Fibroblast of lung (primary cell): ENCODE results near the gene KRT6C. TPM values are rescaled to one million over a fixed set of nuclear protein-coding genes. Genes with fewer than 3 reads are reported as not detected.

Experiments
- DNase-seq, 2 donors: peaks; one replicate each; pipeline versions ENCODE4 v3.0.0 to v3.0.0-alpha.2; 2010; ENCODE audit warnings: low read depth in 2 of 2
- H2AFZ ChIP-seq: 2 replicates; pipeline ENCODE4 v1.5.1; 2012; ENCODE audit warnings: low read length, control low read depth, inconsistent platforms
- H3K27ac ChIP-seq: 2 replicates; pipeline ENCODE4 v1.5.1; 2011; ENCODE audit warnings: low read length, control low read depth; ENCODE audit not compliant: insufficient read depth
- H3K27me3 ChIP-seq: 2 replicates; pipeline ENCODE4 v1.5.1; 2011; ENCODE audit warnings: mild to moderate bottlenecking, low read length; ENCODE audit not compliant: control insufficient read depth, insufficient read depth
- H3K36me3 ChIP-seq: 2 replicates; pipeline ENCODE4 v1.5.1; 2011; ENCODE audit warnings: low read length; ENCODE audit not compliant: control insufficient read depth, insufficient read depth
- H3K4me1 ChIP-seq: 2 replicates; pipeline ENCODE4 v1.5.1; 2011; ENCODE audit warnings: low read length; ENCODE audit not compliant: control insufficient read depth, insufficient read depth; ENCODE audit errors: extremely low read depth
- H3K4me2 ChIP-seq: 2 replicates; pipeline ENCODE4 v1.5.1; 2011; ENCODE audit warnings: low read length, control low read depth; ENCODE audit not compliant: insufficient read depth; ENCODE audit errors: extremely low read depth
- H3K4me3 ChIP-seq, 4 experiments: fragments of 200-600 bp in 1 of 4; sonication (generic) in 1 of 4; replicated peaks in 1 of 4; 2 replicates each; pipeline ENCODE4 v1.5.1; 2011 to 2016; ENCODE audit warnings: low read length in 4 of 4, low read depth in 3 of 4, mild to moderate bottlenecking in 3 of 4, control low read depth in 2 of 4, inconsistent platforms in 1 of 4, mixed read lengths in 1 of 4; ENCODE audit not compliant: insufficient read depth in 1 of 4; ENCODE audit errors: control extremely low read depth in 1 of 4
- H3K79me2 ChIP-seq: 2 replicates; pipeline ENCODE4 v1.5.1; 2012; ENCODE audit warnings: mild to moderate bottlenecking, low read length, inconsistent platforms; ENCODE audit not compliant: control insufficient read depth, insufficient read depth
- H3K9ac ChIP-seq: 2 replicates; pipeline ENCODE4 v1.5.1; 2011; ENCODE audit warnings: mild to moderate bottlenecking, low read length, control low read depth; ENCODE audit not compliant: insufficient read depth
- H3K9me3 ChIP-seq: 2 replicates; pipeline ENCODE4 v1.5.1; 2012; ENCODE audit warnings: low read depth, low read length; ENCODE audit not compliant: control insufficient read depth, insufficient read depth
- H4K20me1 ChIP-seq: 2 replicates; pipeline ENCODE4 v1.5.1; 2011; ENCODE audit warnings: low read length; ENCODE audit not compliant: control insufficient read depth, insufficient read depth; ENCODE audit errors: extremely low read depth
- CTCF ChIP-seq, 2 donors: IDR thresholded peaks in 1 of 2; conservative IDR thresholded peaks in 1 of 2; 1 replicate in 1 of 2; 2 replicates in 1 of 2; pipeline ENCODE4 v1.5.1; 2011 to 2012; ENCODE audit warnings: low read length in 2 of 2, control low read depth in 1 of 2, inconsistent platforms in 1 of 2, low read depth in 1 of 2, mild to moderate bottlenecking in 1 of 2
- EZH2 ChIP-seq: IDR thresholded peaks from 2 replicates; pipeline ENCODE4 v1.5.1; 2012; ENCODE audit warnings: low read length, control low read depth, mild to moderate bottlenecking; ENCODE audit errors: missing control alignments
- polyA plus RNA-seq, 2 donors: library from polyadenylated mRNA; depleted of rRNA in 1 of 2; stranded (reverse) in 1 of 2; unstranded in 1 of 2; fragments of >200 nt; gene quantifications; 2 replicates each; pipeline ENCODE4 v1.2.1, GENCODE V29; 2011 to 2012; ENCODE audit warnings: missing spikeins in 1 of 2
- total RNA-seq: library from RNA; depleted of rRNA; stranded (reverse); fragments of >200 nt; gene quantifications from 2 replicates; pipeline ENCODE4 v1.2.1, GENCODE V29; 2014

Gene KRT6C
- total and polyA plus RNA-seq, 2 donors (not counting 1 experiment from before 2014, with no cell fraction given): not detected

- Histone ChIP-seq H2AFZ (no peak overlapping the region), H3K4me1 (no peaks in the 10 kb centered on the region), H3K79me2 (no peaks in the 10 kb centered on the region), H3K4me2 (no peak overlapping the region), H3K27me3 (no peaks in the 10 kb centered on the region), H3K36me3 (no peaks in the 10 kb centered on the region), H3K9ac (no peak overlapping the region), H4K20me1 (no peaks in the 10 kb centered on the region), H3K27ac (no peak overlapping the region), H3K4me3 (no peak overlapping the region), H3K9me3 (no peaks in the 10 kb centered on the region)
- no peak for TF ChIP-seq EZH2
- no peak for TF ChIP-seq CTCF (conservative IDR thresholded peaks at IDR 0.05 in 1 of 2, IDR thresholded peaks at IDR 0.05 in 1 of 2; ENCODE audit: low read depth in 1 of 2, low read length in 2 of 2)
- peak; percentile 1 to 74 for DNase-seq
Measured at GRCh38 chr12:52499806-52500560, 26.4 kb upstream of the KRT6C start.

- H3K79me2 ChIP-seq: no peaks in the 10 kb centered on the region
- H3K36me3 ChIP-seq: no peaks in the 10 kb centered on the region
- no peaks in the 10 kb centered on the region for H3K27me3 ChIP-seq
- DNase-seq: no peak
- no peaks in the 10 kb centered on the region for H4K20me1 ChIP-seq
- no peak overlapping the region for H3K9ac ChIP-seq
- H3K4me3 ChIP-seq: no peak overlapping the region
- H3K4me1 ChIP-seq: no peaks in the 10 kb centered on the region
- no peak overlapping the region for H3K27ac ChIP-seq
- TF ChIP-seq EZH2 (no peak), CTCF (conservative IDR thresholded peaks at IDR 0.05 in 1 of 2, IDR thresholded peaks at IDR 0.05 in 1 of 2; ENCODE audit: low read depth in 1 of 2, low read length in 2 of 2) (no peak)
- no peak overlapping the region for H2AFZ ChIP-seq
- H3K9me3 ChIP-seq: no peaks in the 10 kb centered on the region
- no peak overlapping the region for H3K4me2 ChIP-seq
Measured at GRCh38 chr12:52498946-52499345, 25.3 kb upstream of the KRT6C start.

DNA sequence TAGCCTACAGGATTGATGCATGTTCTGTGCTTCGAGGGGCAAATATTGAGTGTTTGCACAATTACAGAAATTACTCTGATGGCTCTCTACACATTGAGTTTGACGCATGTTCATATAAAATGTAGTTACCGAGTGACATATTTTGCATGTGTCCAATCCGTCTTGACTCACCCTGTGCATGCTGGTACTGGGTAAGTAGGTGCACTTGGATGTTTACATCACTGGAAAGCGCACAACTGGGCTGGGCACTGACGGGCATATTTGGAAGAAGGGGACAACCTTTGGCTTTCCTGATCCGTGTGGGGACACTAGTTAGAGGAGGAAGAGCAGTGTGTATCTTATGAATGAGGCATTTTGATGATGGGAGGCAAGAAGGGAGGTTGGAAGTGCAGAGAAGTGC, 24.4 kb upstream of the KRT6C start:
- H3K79me2 ChIP-seq: no peaks in the 10 kb centered on the region

More for the DNA sequence above, 24.4 kb upstream of the KRT6C start:
- no peaks in the 10 kb centered on the region for H3K36me3 ChIP-seq
- no peaks in the 10 kb centered on the region for H3K4me1 ChIP-seq
- no peak for DNase-seq
- no peak overlapping the region for H3K4me3 ChIP-seq
- no peak overlapping the region for H3K9ac ChIP-seq
- no peaks in the 10 kb centered on the region for H3K9me3 ChIP-seq
- no peak overlapping the region for H3K27ac ChIP-seq
- H3K27me3 ChIP-seq: no peaks in the 10 kb centered on the region
- TF ChIP-seq EZH2 (no peak), CTCF (conservative IDR thresholded peaks at IDR 0.05 in 1 of 2, IDR thresholded peaks at IDR 0.05 in 1 of 2; ENCODE audit: low read depth in 1 of 2, low read length in 2 of 2) (no peak)
- H3K4me2 ChIP-seq: no peak overlapping the region
- no peaks in the 10 kb centered on the region for H4K20me1 ChIP-seq
- no peak overlapping the region for H2AFZ ChIP-seq
